ENCODE measurements around the gene MAMDC4. TPM values are rescaled to one million over a fixed set of nuclear protein-coding genes. Genes with fewer than 3 reads are reported as not detected.
"Not testable (repeated sequence)": the region's sequence is repeated elsewhere in the genome, so short reads cannot be mapped to it uniquely, and the experiment has no call there.

MAMDC4 gene
- total RNA-seq, result 10 to 100 TPM; 16.0 to 17.2 TPM

DNA sequence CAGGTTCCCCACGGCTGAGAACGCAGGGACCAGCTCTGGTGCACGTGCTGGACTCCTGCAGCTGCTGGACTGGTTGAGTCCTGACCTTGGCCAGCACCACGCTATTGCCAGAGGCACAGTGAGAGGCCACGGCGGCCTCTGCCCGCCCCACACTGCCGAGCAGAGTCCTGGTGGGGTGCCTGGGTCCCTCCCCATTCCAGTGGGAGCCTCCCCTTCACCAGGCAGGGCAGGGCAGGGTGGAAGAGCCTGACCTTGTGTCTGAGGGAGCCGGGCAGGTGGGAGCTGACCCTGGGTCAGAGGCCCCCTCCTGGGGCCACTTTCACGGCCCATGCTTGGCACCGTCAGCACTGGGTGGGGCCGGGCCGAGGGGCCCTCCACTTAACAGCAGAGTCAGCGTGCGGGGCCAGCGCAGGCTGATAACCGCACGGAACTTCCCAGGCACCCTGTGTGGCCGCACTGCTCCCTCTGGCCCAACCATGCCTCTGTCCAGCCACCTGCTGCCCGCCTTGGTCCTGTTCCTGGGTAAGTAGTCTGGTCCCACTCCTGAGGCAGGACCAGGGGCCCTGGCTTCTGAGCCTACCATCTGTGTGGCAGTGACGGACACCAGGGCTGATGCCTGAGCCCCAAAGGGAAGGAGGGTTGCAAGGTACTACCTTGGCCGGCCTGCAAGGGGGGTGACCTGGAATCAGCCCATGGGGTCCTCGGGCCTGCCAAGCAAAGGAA lies at the start of gene MAMDC4:
Gene MAMDC4, plus strand, starts transcription at position 406 of the 723 bp plus-strand sequence. Its CDS starts 71 bp downstream, at position 477.
- Mint-ChIP-seq H3K4me1 (ENCODE audit: low read depth in 2 of 2) (peaks cover 8 to 11% of the 10 kb centered on the region in 2 donors), H3K27me3 (no peaks in the 10 kb centered on the region), H3K27ac (no peak within 1 kb of the TSS), H3K9me3 (no peaks in the 10 kb centered on the region), H3K4me3 (no peak within 1 kb of the TSS), H3K36me3 (no peaks in the 10 kb centered on the region)
- ATAC-seq (no peak), DNase-seq (ENCODE audit: low spot score) (no peak)

DNA sequence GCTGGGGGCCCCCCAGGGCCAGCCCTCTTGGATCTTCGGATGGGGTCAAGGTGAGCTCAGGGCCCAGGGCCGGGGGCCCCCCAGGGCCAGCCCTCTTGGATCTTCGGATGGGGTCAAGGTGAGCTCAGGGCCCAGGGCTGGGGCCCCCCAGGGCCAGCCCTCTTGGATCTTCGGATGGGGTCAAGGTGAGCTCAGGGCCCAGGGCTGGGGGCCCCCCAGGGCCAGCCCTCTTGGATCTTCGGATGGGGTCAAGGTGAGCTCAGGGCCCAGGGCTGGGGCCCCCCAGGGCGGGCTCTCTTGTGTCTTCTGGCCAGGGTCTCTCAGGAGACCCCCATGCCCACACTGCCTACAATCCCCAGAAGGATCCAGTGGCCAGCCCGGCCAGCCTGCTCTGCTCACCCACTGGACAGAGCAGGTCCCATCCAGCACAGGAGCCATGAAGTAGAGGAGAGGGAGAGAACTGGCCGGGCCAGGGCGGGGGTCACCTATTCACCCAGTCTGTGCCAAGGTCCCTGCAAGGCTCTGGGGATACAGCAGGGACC lies 49.1 kb upstream of the MAMDC4 start:
- not testable (repeated sequence) for H3K4me1 Mint-ChIP-seq (ENCODE audit: low read depth in 2 of 2); H3K27me3 Mint-ChIP-seq; ATAC-seq; DNase-seq (ENCODE audit: low spot score); H3K9me3 Mint-ChIP-seq; H3K36me3 Mint-ChIP-seq; H3K4me3 Mint-ChIP-seq
- peak overlapping the region in 1 of 2 donors; percentile 32 for H3K27ac Mint-ChIP-seq

DNA sequence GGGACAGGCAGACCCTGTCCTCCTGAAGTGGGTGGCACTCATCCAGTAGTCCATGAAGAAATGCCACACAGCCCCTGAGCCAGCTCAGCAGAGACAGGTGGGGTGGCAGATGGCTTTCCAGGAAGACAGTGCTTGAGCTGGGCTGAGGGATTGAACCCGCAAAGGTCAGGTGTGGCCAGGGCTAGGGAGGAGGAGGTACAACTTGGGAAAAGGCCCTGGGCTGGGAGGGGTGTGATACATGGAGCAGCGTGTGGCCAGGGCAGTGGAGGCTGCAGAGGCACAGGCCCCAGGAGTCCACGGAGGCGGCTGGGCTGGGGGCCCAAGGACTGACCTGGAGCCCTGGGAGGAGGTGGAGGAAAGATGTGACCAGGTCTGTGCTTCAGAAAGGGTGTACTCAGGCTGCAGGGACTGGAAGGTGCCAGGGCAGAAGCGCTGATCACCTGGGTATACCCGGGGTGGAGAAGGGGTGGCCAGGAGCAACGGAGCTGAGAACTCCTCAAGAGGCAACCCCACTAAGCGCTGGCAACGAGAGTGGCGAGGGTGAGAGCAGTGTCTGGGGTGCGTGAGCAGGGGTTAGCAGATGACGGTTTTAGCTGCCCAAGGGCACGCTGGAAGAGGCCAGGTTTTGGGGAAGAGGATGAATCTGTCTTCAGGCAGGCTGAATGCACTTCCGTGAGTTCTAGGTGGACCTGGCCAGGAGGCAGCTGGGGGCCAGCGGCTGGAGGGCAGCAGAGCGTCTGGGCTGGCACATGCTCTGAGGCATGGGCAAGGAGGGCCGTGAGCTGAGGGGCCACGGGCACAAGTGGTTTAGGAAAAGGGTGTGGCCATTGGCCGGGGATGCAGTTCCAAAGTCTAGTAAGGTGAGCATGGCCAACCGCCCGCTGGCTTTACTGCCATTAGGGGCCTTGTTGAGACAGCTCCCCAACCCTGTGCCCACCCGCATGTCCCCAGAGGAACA lies 48.3 kb upstream of the MAMDC4 start:
- DNase-seq (ENCODE audit: low spot score) (no peak), ATAC-seq (no peak)
- Mint-ChIP-seq H3K9me3 (no peaks in the 10 kb centered on the region), H3K36me3 (no peaks in the 10 kb centered on the region), H3K27ac (peak overlapping the region in 1 of 2 donors; percentile 32), H3K4me3 (no peak overlapping the region), H3K27me3 (no peaks in the 10 kb centered on the region), H3K4me1 (ENCODE audit: low read depth in 2 of 2) (peaks cover 7 to 10% of the 10 kb centered on the region in 2 donors)

DNA sequence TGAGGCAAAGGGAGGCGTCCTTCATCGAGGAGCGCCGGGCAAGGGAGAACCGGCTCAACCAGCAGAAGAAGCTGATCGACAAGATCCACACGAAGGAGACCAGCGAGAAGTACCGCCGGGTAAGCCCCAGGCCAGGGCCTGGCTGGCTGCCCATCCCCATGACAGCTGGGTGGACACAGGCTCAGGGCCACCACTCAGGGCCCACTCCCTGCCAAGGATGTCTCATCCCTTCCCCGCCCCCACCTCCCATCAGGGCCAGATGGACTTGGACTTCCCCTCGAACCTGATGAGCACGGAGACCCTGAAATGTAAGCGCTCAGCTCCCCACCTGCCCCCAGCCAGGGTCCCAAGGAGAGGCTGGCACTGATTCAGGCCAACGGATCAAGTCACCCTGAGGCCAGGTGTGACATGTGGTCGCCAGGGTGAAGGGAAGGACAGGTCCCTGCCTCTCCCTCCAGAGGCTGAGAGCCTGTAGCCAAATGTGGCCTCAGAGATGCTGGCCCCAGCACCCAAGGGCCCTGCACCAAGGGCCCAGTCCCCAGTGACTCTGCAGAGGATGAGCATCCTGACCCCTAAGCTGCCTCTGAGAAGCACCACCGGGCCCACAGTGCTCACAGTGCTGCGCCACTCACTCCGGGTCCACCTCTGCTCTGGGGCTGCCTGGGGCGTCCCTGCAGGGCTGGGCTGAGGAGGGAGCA lies 47.5 kb upstream of the MAMDC4 start:
- Mint-ChIP-seq H3K4me3 (no peak overlapping the region), H3K36me3 (no peaks in the 10 kb centered on the region), H3K27ac (no peak overlapping the region), H3K9me3 (no peaks in the 10 kb centered on the region), H3K4me1 (ENCODE audit: low read depth in 2 of 2) (peaks cover 14% of the 10 kb centered on the region in 2 donors), H3K27me3 (no peaks in the 10 kb centered on the region)
- ATAC-seq, result no peak
- no peak for DNase-seq (ENCODE audit: low spot score)

DNA sequence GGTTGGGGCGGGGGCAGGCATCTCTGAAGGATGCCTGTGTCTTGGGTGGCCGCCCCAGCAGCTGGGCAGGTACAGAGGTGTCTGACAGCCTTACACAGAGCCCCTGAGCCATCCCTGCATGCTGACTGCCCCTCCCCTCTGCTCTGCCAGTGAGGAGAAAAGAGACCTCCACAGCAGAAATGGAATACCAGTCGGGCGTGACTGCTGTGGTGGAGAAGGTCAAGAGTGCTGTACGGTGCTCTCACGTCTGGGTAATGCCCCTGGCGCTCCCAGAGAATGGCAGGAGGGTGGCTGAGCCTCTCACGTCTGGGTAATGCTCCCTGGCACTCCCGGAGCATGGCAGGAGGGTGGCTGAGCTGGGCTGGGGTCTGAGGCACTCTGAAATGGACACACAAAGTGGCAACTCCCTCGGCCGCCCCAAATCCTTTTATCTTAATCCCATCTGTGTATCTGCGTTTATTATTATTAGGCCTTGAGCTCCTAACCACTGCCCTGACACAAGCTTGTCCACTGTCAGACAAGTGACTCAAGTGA lies 46.9 kb upstream of the MAMDC4 start:
- Mint-ChIP-seq H3K9me3 (no peaks in the 10 kb centered on the region), H3K4me3 (peak overlapping the region; percentile 25), H3K4me1 (ENCODE audit: low read depth in 2 of 2) (peaks cover 14 to 16% of the 10 kb centered on the region in 2 donors), H3K36me3 (no peaks in the 10 kb centered on the region), H3K27me3 (no peaks in the 10 kb centered on the region), H3K27ac (no peak overlapping the region)
- no peak for ATAC-seq
- no peak for DNase-seq (ENCODE audit: low spot score)

DNA sequence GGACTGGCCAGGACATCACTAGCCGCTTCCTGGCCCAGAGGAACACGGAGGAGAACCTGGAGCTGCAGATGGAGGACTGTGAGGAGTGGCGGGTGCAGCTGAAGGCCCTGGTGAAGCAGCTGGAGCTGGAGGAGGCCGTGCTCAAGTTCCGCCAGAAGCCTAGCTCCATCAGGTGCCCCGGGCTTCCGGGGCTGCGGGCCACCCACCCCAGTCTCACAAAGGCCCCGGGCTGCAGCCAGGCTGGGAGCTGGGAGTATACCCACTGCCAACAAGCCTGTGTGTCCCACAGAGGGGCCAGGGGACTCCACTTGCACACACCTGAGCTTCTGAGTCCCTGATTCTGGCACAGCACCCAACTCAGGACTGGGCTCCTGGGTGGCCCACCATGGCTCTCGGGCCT lies 46.1 kb upstream of the MAMDC4 start:
- no peaks in the 10 kb centered on the region for H3K27me3 Mint-ChIP-seq
- ATAC-seq (no peak), DNase-seq (ENCODE audit: low spot score) (no peak)
- H3K4me3 Mint-ChIP-seq, result peak overlapping the region; percentile 91
- H3K9me3 Mint-ChIP-seq, result no peaks in the 10 kb centered on the region
- no peaks in the 10 kb centered on the region for H3K36me3 Mint-ChIP-seq
- peaks cover 12 to 18% of the 10 kb centered on the region in 2 donors for H3K4me1 Mint-ChIP-seq (ENCODE audit: low read depth in 2 of 2)
- H3K27ac Mint-ChIP-seq, result no peak overlapping the region

DNA sequence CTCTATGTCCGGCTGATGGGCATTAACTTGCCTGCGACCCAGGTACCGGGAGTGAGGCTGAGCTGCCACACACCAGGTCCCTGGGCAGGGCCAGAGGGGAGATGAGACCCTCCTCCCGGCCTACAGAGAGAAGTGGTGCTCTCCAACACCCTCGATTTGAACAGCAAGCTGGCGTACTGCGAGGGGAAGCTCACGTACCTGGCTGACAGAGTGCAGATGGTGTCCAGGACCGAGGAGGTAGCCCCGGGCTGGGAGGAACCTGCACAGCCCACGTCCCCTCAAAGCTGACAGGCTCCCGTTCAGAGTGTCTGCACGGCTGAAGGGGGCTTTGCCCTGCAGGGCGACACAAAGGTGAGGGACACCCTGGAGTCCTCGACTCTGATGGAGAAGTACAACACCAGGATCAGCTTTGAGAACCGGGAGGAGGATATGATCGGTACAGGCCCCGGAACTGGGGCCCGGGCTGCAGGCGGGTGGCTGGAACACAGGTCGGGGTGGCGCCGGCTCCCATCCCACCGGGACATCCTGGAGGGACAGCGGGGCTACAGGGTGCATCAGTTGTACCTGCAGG lies 45.4 kb upstream of the MAMDC4 start:
- Mint-ChIP-seq H3K4me1 (ENCODE audit: low read depth in 2 of 2) (peaks cover 13 to 19% of the 10 kb centered on the region in 2 donors), H3K9me3 (no peaks in the 10 kb centered on the region), H3K36me3 (no peaks in the 10 kb centered on the region), H3K4me3 (peak overlapping the region; percentile 91), H3K27me3 (no peaks in the 10 kb centered on the region), H3K27ac (peak overlapping the region; percentile 77 to 79)
- DNase-seq (ENCODE audit: low spot score), result no peak
- no peak for ATAC-seq

DNA sequence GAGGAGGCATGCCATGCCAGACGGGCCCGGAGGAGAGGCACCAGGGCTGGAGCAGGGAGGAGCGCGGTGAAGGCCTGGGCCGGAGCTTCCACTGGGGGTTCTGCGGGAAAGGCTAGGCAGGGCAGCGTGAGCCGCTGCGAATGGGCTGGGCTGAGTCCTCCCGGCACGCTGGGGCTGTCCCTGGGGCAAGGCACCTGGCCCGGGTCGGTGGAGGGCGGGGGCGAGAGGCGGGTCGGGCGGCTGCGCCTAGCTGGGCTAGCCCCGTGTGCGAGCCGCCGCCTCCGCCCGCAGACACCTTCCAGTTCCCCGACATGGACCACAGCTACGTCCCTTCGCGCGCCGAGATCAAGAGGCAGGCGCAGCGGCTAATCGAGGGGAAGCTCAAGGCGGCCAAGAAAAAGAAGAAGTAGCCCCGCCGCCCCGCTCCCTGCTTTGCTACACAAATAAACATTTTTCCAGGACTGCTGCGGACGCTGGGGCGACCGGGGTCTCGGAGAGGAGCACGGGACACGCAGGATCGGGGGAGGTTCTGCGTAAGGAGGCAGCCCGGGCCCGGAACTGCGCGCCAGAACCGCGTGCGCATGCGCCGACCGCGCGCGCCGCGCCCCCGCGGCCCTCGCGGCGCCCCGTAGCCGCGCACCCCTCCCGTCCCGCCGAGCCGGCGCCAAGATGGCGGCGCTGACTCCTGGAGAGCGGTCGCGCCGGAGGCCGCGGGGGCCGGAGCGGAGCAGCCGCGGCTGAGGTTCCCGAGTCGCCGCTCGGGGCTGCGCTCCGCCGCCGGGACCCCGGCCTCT lies 44.7 kb upstream of the MAMDC4 start, which contains the start of gene RABL6:
Gene RABL6, plus strand, starts transcription at position 668 of the 794 bp plus-strand sequence. CDS start 249 bp downstream, outside the sequence.
- H3K27me3 Mint-ChIP-seq, result no peaks in the 10 kb centered on the region
- ATAC-seq (peak; percentile 92 to 95), DNase-seq (ENCODE audit: low spot score) (peak; percentile 88)
- no peaks in the 10 kb centered on the region for H3K9me3 Mint-ChIP-seq
- peaks cover 13 to 19% of the 10 kb centered on the region in 2 donors for H3K4me1 Mint-ChIP-seq (ENCODE audit: low read depth in 2 of 2)
- H3K27ac Mint-ChIP-seq, result peak within 1 kb of the TSS; percentile 77 to 79
- no peaks in the 10 kb centered on the region for H3K36me3 Mint-ChIP-seq
- H3K4me3 Mint-ChIP-seq, result peak within 1 kb of the TSS; percentile 91

DNA sequence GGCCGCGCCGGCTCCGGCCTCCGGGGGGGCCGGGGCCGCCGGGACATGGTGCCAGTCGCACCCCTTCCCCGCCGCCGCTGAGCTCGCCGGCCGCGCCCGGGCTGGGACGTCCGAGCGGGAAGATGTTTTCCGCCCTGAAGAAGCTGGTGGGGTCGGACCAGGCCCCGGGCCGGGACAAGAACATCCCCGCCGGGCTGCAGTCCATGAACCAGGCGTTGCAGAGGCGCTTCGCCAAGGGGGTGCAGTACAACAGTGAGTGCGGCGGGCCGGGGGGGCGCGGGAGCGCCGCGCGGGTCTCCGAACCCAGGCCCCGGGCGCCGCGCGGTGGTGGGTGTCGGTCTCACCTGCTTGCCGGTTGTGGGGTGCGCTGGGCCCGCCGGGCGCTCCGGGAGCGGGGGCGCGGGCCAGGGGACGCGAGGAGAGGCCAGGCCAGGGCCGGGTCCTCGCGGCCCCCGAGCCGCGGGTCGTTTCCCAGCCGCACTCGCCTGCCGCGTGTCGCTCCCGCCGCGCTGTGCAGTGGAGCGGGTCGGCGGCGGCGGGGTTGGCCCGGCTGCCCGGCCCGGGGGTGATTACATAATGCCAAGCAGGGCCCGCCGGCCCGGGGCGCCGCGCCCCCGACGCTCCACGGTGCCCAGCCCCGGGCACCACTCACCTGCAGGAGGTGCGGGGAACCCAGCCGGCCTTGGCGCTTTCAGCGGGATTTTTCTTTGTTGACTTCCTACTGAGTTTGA lies 43.9 kb upstream of the MAMDC4 start:
- peaks cover 21 to 27% of the 10 kb centered on the region in 2 donors for H3K4me1 Mint-ChIP-seq (ENCODE audit: low read depth in 2 of 2)
- peak overlapping the region; percentile 33 to 68 for H3K27ac Mint-ChIP-seq
- H3K36me3 Mint-ChIP-seq, result peaks cover 4% of the 10 kb centered on the region
- peak overlapping the region; percentile 88 for H3K4me3 Mint-ChIP-seq
- ATAC-seq (peak; percentile 53 to 64), DNase-seq (ENCODE audit: low spot score) (no peak)
- no peaks in the 10 kb centered on the region for H3K27me3 Mint-ChIP-seq
- no peaks in the 10 kb centered on the region for H3K9me3 Mint-ChIP-seq

DNA sequence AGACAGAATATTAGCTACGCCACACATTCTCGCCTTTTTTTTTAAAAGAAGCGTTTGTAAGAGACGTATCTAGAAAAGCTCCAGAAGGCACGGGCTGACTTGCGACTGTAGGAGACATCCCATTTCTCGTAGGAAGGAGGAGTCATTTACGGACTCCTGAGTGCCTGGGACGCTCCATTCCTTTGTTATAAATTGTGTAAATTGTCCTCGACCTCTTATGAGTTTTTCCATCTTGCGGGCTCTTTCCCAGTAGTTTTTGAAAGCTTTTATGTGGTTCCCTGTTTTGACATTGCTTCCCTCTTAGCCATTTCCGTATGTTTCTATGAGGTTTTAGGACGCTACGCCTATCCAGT lies 43.4 kb upstream of the MAMDC4 start:
- no peak for DNase-seq (ENCODE audit: low spot score)
- no peak for ATAC-seq
- Mint-ChIP-seq H3K27ac (peak overlapping the region; percentile 33 to 68), H3K4me3 (peak overlapping the region; percentile 88), H3K4me1 (ENCODE audit: low read depth in 2 of 2) (peaks cover 24 to 32% of the 10 kb centered on the region in 2 donors), H3K36me3 (peaks cover 4% of the 10 kb centered on the region), H3K27me3 (no peaks in the 10 kb centered on the region), H3K9me3 (no peaks in the 10 kb centered on the region)

DNA sequence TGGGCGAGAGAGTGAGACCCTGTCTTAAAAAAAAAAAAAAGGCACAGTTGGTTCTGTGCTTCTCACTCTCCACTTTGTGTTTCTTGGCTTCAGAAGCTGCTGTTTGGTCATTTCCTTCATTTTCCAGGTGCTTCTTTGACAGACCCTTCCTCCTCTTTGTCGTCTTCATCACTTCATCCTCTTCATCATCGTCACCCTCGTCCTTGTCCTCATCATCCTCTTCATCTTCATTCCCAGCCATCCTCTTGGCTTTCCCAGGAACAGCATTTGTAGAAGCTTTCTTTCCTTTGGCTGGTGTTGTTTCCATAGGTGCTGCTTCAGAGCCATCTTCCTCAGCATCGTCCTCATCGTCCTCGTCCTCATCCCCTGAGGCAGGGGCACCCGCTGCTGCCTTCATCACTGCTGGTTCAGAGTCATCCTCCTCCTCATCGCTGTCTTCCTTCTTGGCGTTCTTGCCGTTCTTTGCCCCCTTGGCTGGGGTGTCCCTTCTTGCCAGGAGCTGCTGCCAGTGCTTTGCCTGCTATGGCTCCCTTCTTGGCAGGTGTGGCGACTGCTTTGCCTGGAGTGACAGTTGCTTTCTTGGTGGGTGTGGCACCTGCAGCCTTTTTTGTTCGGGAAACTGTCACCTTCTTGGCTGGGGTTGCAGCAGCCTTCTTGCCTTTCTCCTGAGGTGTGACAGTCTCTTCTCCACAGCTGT lies 37.3 kb upstream of the MAMDC4 start:
- no peak overlapping the region for H3K4me3 Mint-ChIP-seq
- DNase-seq (ENCODE audit: low spot score) (peak; percentile 49), ATAC-seq (no peak)
- H3K36me3 Mint-ChIP-seq, result peaks cover 21% of the 10 kb centered on the region
- H3K9me3 Mint-ChIP-seq, result no peaks in the 10 kb centered on the region
- no peaks in the 10 kb centered on the region for H3K27me3 Mint-ChIP-seq
- no peak overlapping the region for H3K27ac Mint-ChIP-seq
- H3K4me1 Mint-ChIP-seq (ENCODE audit: low read depth in 2 of 2), result peaks cover 31 to 36% of the 10 kb centered on the region in 2 donors
